IMR-90 (cell line): Measurements from ENCODE around the gene CCDC144A. TPM values are rescaled to one million over a fixed set of nuclear protein-coding genes. Genes with fewer than 3 reads are reported as not detected.

Experiments used
- ATAC-seq: fragments of 200-7000 bp; cut with Tn5 transposase; 2 replicates; pipeline ENCODE4 v1.9.1; 2020; ENCODE audit warnings: low read depth, mild to moderate bottlenecking, moderate library complexity
- BruUV-seq: library from RNA; stranded (reverse); fragments of 400-500 nt; replicated peaks from 2 replicates; lab custom pipeline; 2021; lab: Mats Ljungman, UMichigan
- CTCF ChIA-PET: fragments of 300-600 bp; formaldehyde crosslinking; extraction: SDS; loops from one replicate; lab custom pipeline; 2021; ENCODE audit warnings: antibody characterized with exemption; lab: Yijun Ruan, JAX
- POLR2A ChIA-PET: fragments of 300-600 bp; sonication (Branson Sonifier 250); formaldehyde crosslinking; loops from one replicate; lab custom pipeline; 2022; ENCODE audit warnings: antibody characterized with exemption; ENCODE audit not compliant: unreplicated experiment; lab: Charles Lee
- DNase-seq: peaks from one replicate; pipeline ENCODE4 v3.0.0; 2013
- H2AFZ ChIP-seq: replicated peaks from 2 replicates; pipeline ENCODE3; 2013; ENCODE audit warnings: low read length, mild to moderate bottlenecking; ENCODE audit not compliant: poor library complexity
- H2AK5ac ChIP-seq: 2 replicates; pipeline ENCODE4 v1.6.1; 2013; ENCODE audit warnings: low read depth, low read length, inconsistent platforms
- H2AK9ac ChIP-seq: replicated peaks from 2 replicates; pipeline ENCODE3; 2013; ENCODE audit warnings: mild to moderate bottlenecking, low read depth, low read length, moderate library complexity; ENCODE audit not compliant: poor library complexity
- H2BK120ac ChIP-seq: 2 replicates; pipeline ENCODE4 v1.6.1; 2013; ENCODE audit warnings: low read depth, low read length, inconsistent platforms
- H2BK15ac ChIP-seq: 3 replicates; pipeline ENCODE4 v1.6.1; 2013; ENCODE audit warnings: low read depth, low read length, inconsistent platforms
- H2BK20ac ChIP-seq: 2 replicates; pipeline ENCODE4 v1.6.1; 2013; ENCODE audit warnings: low read depth, mild to moderate bottlenecking, inconsistent platforms, low read length, moderate library complexity
- H2BK5ac ChIP-seq: 2 replicates; pipeline ENCODE4 v1.6.1; 2013; ENCODE audit warnings: mild to moderate bottlenecking, low read depth, low read length, inconsistent platforms; ENCODE audit not compliant: poor library complexity, severe bottlenecking
- H3K14ac ChIP-seq: replicated peaks from 2 replicates; pipeline ENCODE4 v1.6.1; 2013; ENCODE audit warnings: low read depth, low read length, inconsistent platforms
- H3K18ac ChIP-seq: 2 replicates; pipeline ENCODE4 v1.6.1; 2013; ENCODE audit warnings: low read depth, low read length, control low read depth
- H3K23ac ChIP-seq: 2 replicates; pipeline ENCODE4 v1.6.1; 2013; ENCODE audit warnings: low read depth, low read length, inconsistent platforms
- H3K27ac ChIP-seq: 2 replicates; pipeline ENCODE4 v1.5.1; 2013; ENCODE audit warnings: mild to moderate bottlenecking, control low read depth, low read length; ENCODE audit not compliant: insufficient read depth
- H3K27me3 ChIP-seq: 2 replicates; pipeline ENCODE4 v1.6.1; 2013; ENCODE audit warnings: low read length; ENCODE audit not compliant: control insufficient read depth, insufficient read depth
- H3K36me3 ChIP-seq: 2 replicates; pipeline ENCODE4 v1.6.1; 2013; ENCODE audit warnings: low read length, mixed read lengths; ENCODE audit not compliant: control insufficient read depth, insufficient read depth
- H3K4ac ChIP-seq: 2 replicates; pipeline ENCODE4 v1.6.1; 2013; ENCODE audit warnings: low read depth, low read length, inconsistent platforms
- H3K4me1 ChIP-seq: 2 replicates; pipeline ENCODE4 v1.6.1; 2013; ENCODE audit warnings: low read length, mixed read lengths; ENCODE audit not compliant: control insufficient read depth, insufficient read depth
- H3K4me2 ChIP-seq: 2 replicates; pipeline ENCODE4 v1.6.1; 2013; ENCODE audit warnings: low read depth, mild to moderate bottlenecking, control low read depth, low read length, moderate library complexity
- H3K4me3 ChIP-seq: 2 replicates; pipeline ENCODE4 v1.5.1; 2013; ENCODE audit warnings: low read depth, mild to moderate bottlenecking, control low read depth, low read length, moderate library complexity; ENCODE audit not compliant: insufficient read depth
- H3K56ac ChIP-seq: 2 replicates; pipeline ENCODE4 v1.6.1; 2013; ENCODE audit warnings: low read length, inconsistent platforms; ENCODE audit not compliant: insufficient read depth; ENCODE audit errors: extremely low read depth
- H3K79me1 ChIP-seq, 2 experiments: 2 replicates each; pipeline ENCODE4 v1.6.1; 2013; ENCODE audit warnings: low read length in 2 of 2, inconsistent platforms in 1 of 2, low read depth in 1 of 2
- H3K9ac ChIP-seq: 2 replicates; pipeline ENCODE4 v1.6.1; 2013; ENCODE audit warnings: low read depth, low read length, control low read depth
- H3K9me1 ChIP-seq: 2 replicates; pipeline ENCODE4 v1.6.1; 2013; ENCODE audit warnings: low read length, inconsistent platforms; ENCODE audit not compliant: insufficient read depth
- H3K9me3 ChIP-seq: 2 replicates; pipeline ENCODE4 v1.6.1; 2013; ENCODE audit warnings: low read length; ENCODE audit not compliant: control insufficient read depth, insufficient read depth
- H4K20me1 ChIP-seq: 2 replicates; pipeline ENCODE4 v1.6.1; 2013; ENCODE audit warnings: low read length, inconsistent platforms; ENCODE audit not compliant: insufficient read depth
- H4K5ac ChIP-seq: 2 replicates; pipeline ENCODE4 v1.6.1; 2013; ENCODE audit warnings: mild to moderate bottlenecking, low read depth, low read length, control low read depth
- H4K8ac ChIP-seq, 2 experiments: 2 replicates each; pipeline ENCODE4 v1.6.1; 2013; ENCODE audit warnings: low read depth in 2 of 2, low read length in 2 of 2, control low read depth in 1 of 2, inconsistent platforms in 1 of 2
- H4K91ac ChIP-seq: 2 replicates; pipeline ENCODE4 v1.6.1; 2013; ENCODE audit warnings: low read depth, low read length, inconsistent platforms; ENCODE audit not compliant: insufficient read depth
- BHLHE40 ChIP-seq: fragments of 150-350 bp; IDR thresholded peaks from 2 replicates; pipeline ENCODE4 v1.6.1; 2016; ENCODE audit warnings: mild to moderate bottlenecking, low read depth, low read length
- CEBPB ChIP-seq: IDR thresholded peaks from 2 replicates; pipeline ENCODE4 v1.6.1; 2012; ENCODE audit warnings: low read depth, low read length, improper control_type of control experiment
- CHD1 ChIP-seq: IDR thresholded peaks from 2 replicates; pipeline ENCODE4 v1.6.1; 2012; ENCODE audit warnings: low read depth, low read length, improper control_type of control experiment
- CTCF ChIP-seq: conservative IDR thresholded peaks from 2 replicates; pipeline ENCODE4 v1.5.1; 2012; ENCODE audit warnings: mild to moderate bottlenecking, low read depth, low read length, improper control_type of control experiment
- ELK1 ChIP-seq: fragments of 150-350 bp; IDR thresholded peaks from 2 replicates; pipeline ENCODE4 v1.6.1; 2016; ENCODE audit warnings: low read depth, mild to moderate bottlenecking, low read length, moderate library complexity, borderline replicate concordance
- FOS ChIP-seq: fragments of 150-350 bp; IDR thresholded peaks from 2 replicates; pipeline ENCODE4 v1.6.1; 2016; ENCODE audit warnings: low read depth, low read length
- MAFK ChIP-seq: IDR thresholded peaks from 2 replicates; pipeline ENCODE4 v1.6.1; 2012; ENCODE audit warnings: low read depth, low read length, improper control_type of control experiment
- MAZ ChIP-seq: IDR thresholded peaks from 2 replicates; pipeline ENCODE4 v1.6.1; 2012; ENCODE audit warnings: low read depth, mild to moderate bottlenecking, low read length, improper control_type of control experiment, moderate library complexity, borderline replicate concordance
- MXI1 ChIP-seq: IDR thresholded peaks from 2 replicates; pipeline ENCODE4 v1.6.1; 2012; ENCODE audit warnings: low read depth, mild to moderate bottlenecking, low read length, moderate library complexity, borderline replicate concordance
- NFE2L2 ChIP-seq: fragments of 150-350 bp; IDR thresholded peaks from 2 replicates; pipeline ENCODE4 v1.6.1; 2016; ENCODE audit warnings: low read depth, mild to moderate bottlenecking, low read length
- POLR2A ChIP-seq: IDR thresholded peaks from 2 replicates; pipeline ENCODE4 v1.6.1; 2012; ENCODE audit warnings: mild to moderate bottlenecking, low read depth, low read length
- RAD21 ChIP-seq: IDR thresholded peaks from 2 replicates; pipeline ENCODE4 v1.6.1; 2012; ENCODE audit warnings: low read length, improper control_type of control experiment
- RCOR1 ChIP-seq: IDR thresholded peaks from 2 replicates; pipeline ENCODE4 v1.6.1; 2012; ENCODE audit warnings: mild to moderate bottlenecking, low read length, improper control_type of control experiment; ENCODE audit not compliant: insufficient replicate concordance
- RFX5 ChIP-seq: IDR thresholded peaks from 2 replicates; pipeline ENCODE4 v1.8.0; 2012; ENCODE audit warnings: low read depth, mild to moderate bottlenecking, low read length, moderate library complexity
- SMC3 ChIP-seq: fragments of 150-350 bp; IDR thresholded peaks from 2 replicates; pipeline ENCODE4 v1.6.1; 2016; ENCODE audit warnings: low read depth, mild to moderate bottlenecking, antibody characterized with exemption, low read length, moderate library complexity
- USF2 ChIP-seq: fragments of 150-350 bp; IDR thresholded peaks from 2 replicates; pipeline ENCODE4 v1.6.1; 2017; ENCODE audit warnings: mild to moderate bottlenecking, antibody characterized with exemption, low read length, low read depth
- WGBS, 2 experiments: methylation state at CpG; one replicate each; pipeline versions ENCODE4 v1.1.5 to v1.1.7; 2013; ENCODE audit warnings: missing lambda C conversion rate in 2 of 2; ENCODE audit not compliant: insufficient read length in 1 of 2; ENCODE audit errors: extremely low coverage in 2 of 2; 5-methylcytosine and 5-hydroxymethylcytosine counted together
- dilution Hi-C: fragments of 300-500 bp; cut with HindIII; formaldehyde crosslinking; loops from one replicate; pipeline ENCODE4 v1.14.3; 2018; ENCODE audit warnings: low sequenced_read_pairs; ENCODE audit not compliant: unreplicated experiment
- in situ Hi-C: fragments of 300-500 bp; cut with MboI; formaldehyde crosslinking; loops from 3 replicates; pipeline ENCODE4 v1.14.3; 2019; ENCODE audit warnings: low sequenced_read_pairs, inconsistent platforms, mixed read lengths
- intact Hi-C: fragments of 100-400 bp; cut with micrococcal nuclease; formaldehyde crosslinking; loops from 2 replicates; pipeline ENCODE4 v1.10.0; 2022
- polyA plus RNA-seq, 3 experiments: library from polyadenylated mRNA; depleted of rRNA; stranded (reverse); fragments of >200 nt; gene quantifications; 2 replicates each; pipeline ENCODE4 v1.2.3, GENCODE V29; 2012; ENCODE audit warnings: low replicate concordance in 1 of 3
- total RNA-seq: library from RNA; depleted of rRNA; stranded (reverse); fragments of >200 nt; gene quantifications from 2 replicates; pipeline ENCODE4 v1.2.3, GENCODE V29; 2012

The CCDC144A gene
- total and polyA plus RNA-seq, 2 of the 4 experiments (the other 2 are of a cell fraction) = 0.51 to 1.4 TPM

- POLR2A ChIA-PET = no interaction called here
- WGBS, 2 experiments = 74% methylated on average over 4 of the region's 7 CpGs; no CpG with 5 or more reads in 1 of the 2 experiments
Measured at GRCh38 chr17:16817201-16817600, 127.2 kb downstream of the CCDC144A start.

More at GRCh38 chr17:16817201-16817600, 127.2 kb downstream of the CCDC144A start:
- Histone ChIP-seq H3K9ac (no peak overlapping the region), H3K18ac (no peak overlapping the region), H4K91ac (no peak overlapping the region), H3K9me1 (no peaks in the 10 kb centered on the region), H3K23ac (no peak overlapping the region), H3K36me3 (no peaks in the 10 kb centered on the region), H3K4me1 (no peaks in the 10 kb centered on the region), H4K8ac (no peak overlapping the region), H3K4ac (no peak overlapping the region), H3K14ac (no peak overlapping the region), H3K56ac (no peak overlapping the region), H3K27ac (no peak overlapping the region), H3K4me2 (no peak overlapping the region), H2BK5ac (no peak overlapping the region), H2AFZ (no peak overlapping the region), H4K5ac (no peak overlapping the region), H3K79me1 (no peaks in the 10 kb centered on the region), H3K27me3 (peaks cover 9% of the 10 kb centered on the region), H2BK120ac (no peak overlapping the region), H2AK5ac (no peak overlapping the region), H2AK9ac (no peak overlapping the region), H2BK20ac (no peak overlapping the region), H3K4me3 (no peak overlapping the region), H4K20me1 (no peaks in the 10 kb centered on the region), H2BK15ac (no peak overlapping the region), H3K9me3 (no peaks in the 10 kb centered on the region)
- CTCF ChIA-PET = no interaction called here
- DNase-seq (no peak), ATAC-seq (no peak)
- no TSS peak for BruUV-seq
- TF ChIP-seq USF2 (no peak), MAFK (no peak), POLR2A (no peak), RFX5 (no peak), SMC3 (no peak), FOS (no peak), NFE2L2 (no peak), CEBPB (no peak), CTCF (no peak), MAZ (no peak), MXI1 (no peak), ELK1 (no peak), RCOR1 (no peak), RAD21 (no peak), BHLHE40 (no peak), CHD1 (no peak)
- intact Hi-C loops (no loop called here), dilution Hi-C loops (no loop called here), in situ Hi-C loops (no loop called here)
